ENCODE data around the gene CITED1.

The CITED1 gene

GRCh38 chrX:72270316-72270866 lies 35.3 kb downstream of the CITED1 start:
- DNase-seq (ENCODE audit: low read depth), result no peak

- no peak for DNase-seq (ENCODE audit: low read depth)
These were observed 36.0 kb downstream of the CITED1 start for GRCh38 chrX:72269671-72270251.

- no peak for DNase-seq (ENCODE audit: low read depth)
These were observed 36.9 kb downstream of the CITED1 start for GRCh38 chrX:72268597-72269365.

- DNase-seq (ENCODE audit: low read depth), result no peak
These were observed 40.5 kb downstream of the CITED1 start for GRCh38 chrX:72265263-72265662.

- DNase-seq (ENCODE audit: low read depth), result no peak
These were observed 43.6 kb downstream of the CITED1 start for GRCh38 chrX:72262077-72262476.

GRCh38 chrX:72260448-72260847 lies 45.3 kb downstream of the CITED1 start:
- no peak for DNase-seq (ENCODE audit: low read depth)

- no peak for DNase-seq (ENCODE audit: low read depth)
These were observed 47.5 kb downstream of the CITED1 start for GRCh38 chrX:72258174-72258573.

GRCh38 chrX:72255864-72256263 lies 49.9 kb downstream of the CITED1 start:
- DNase-seq (ENCODE audit: low read depth), result no peak

- no peak for DNase-seq (ENCODE audit: low read depth)
These were observed 50.3 kb downstream of the CITED1 start for GRCh38 chrX:72255445-72255844.

GRCh38 chrX:72254816-72255215 lies 50.9 kb downstream of the CITED1 start:
- DNase-seq (ENCODE audit: low read depth), result no peak

GRCh38 chrX:72253686-72254085 lies 52.0 kb downstream of the CITED1 start:
- DNase-seq (ENCODE audit: low read depth), result no peak
